HG03520 (cell line): ENCODE data around the gene COL13A1.

ENCODE experiments used
- ATAC-seq: cut with Tn5 transposase; IDR thresholded peaks from one replicate; pipeline ENCODE4 v1.9.1; 2021; ENCODE audit warnings: mild to moderate bottlenecking, moderate library complexity; ENCODE audit not compliant: unreplicated experiment

COL13A1 gene

DNA sequence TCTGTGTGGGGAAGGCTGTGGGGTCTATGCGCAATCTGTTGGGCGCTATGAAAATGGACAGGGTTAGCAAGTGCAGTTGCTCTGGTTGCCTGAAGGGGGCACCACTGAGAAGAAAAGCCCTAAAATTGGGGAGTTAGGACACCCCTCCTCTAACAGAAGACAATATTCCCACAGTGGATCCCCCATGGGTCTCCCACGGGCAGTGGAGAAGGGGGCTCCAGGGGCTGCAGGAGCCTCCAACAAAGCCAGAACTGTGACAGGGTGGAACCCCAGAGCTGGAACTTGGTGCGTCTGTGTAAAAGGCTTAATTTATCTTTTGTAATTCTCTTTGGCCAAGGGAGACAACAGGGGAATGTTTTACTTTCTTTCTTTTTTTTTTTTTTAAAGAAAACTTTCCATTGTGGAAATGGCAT lies 12.5 kb upstream of the COL13A1 start:
- ATAC-seq, result no peak

DNA sequence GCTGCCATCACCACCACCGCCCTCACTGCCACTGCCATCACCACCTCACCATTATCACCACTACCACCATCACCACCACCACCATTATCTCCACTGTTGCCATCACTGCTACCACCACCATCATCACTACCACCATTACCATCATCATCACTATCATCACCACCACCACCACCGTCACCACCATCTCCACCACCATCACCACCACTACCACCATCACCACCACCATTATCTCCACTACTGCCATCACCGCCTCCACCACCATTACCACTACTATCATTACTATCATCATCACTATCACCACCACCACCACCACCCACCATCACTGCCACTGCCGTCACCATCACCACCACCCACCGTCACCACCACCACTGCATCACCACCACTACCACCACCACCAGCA lies 9.9 kb upstream of the COL13A1 start:
- ATAC-seq, result no peak

DNA sequence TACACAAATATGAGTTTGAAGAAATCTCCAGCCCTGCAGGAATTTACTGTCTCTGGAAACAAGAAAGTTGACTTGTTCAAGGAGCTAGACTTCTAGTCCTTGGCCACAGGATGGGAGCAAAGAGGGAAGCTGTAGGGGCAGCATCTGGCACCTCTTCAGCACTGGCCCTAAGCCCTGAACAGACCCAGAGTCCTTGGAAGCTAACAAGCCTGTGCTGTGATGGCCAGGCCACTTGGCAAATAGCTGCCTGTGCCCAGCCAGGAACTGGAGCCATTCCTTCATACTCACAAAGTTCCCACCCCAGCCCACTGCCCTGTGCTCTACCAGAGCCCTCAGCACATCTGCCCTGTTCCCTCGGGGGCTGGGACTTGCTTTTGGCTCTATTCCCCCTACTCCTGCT lies 9.4 kb upstream of the COL13A1 start:
- ATAC-seq, result no peak

DNA sequence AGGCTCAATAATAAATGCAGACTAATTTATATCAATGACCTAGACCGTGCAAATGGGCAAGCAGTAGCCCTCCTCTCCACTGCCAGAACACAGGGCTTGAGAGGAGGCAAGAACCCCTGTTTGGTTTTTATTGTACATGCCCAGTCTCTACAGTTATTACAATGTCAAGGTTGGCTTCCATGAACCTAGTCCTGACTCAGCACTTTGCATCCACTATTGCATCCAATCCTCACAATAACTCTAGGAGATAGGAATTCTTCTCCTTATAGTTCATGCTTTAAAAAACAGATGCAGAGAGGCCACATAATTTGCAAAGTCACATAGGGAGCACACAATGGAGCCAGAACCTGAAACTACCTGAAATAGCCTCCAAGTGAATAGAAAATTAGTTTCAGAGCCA lies 7.0 kb upstream of the COL13A1 start:
- ATAC-seq, result no peak

DNA sequence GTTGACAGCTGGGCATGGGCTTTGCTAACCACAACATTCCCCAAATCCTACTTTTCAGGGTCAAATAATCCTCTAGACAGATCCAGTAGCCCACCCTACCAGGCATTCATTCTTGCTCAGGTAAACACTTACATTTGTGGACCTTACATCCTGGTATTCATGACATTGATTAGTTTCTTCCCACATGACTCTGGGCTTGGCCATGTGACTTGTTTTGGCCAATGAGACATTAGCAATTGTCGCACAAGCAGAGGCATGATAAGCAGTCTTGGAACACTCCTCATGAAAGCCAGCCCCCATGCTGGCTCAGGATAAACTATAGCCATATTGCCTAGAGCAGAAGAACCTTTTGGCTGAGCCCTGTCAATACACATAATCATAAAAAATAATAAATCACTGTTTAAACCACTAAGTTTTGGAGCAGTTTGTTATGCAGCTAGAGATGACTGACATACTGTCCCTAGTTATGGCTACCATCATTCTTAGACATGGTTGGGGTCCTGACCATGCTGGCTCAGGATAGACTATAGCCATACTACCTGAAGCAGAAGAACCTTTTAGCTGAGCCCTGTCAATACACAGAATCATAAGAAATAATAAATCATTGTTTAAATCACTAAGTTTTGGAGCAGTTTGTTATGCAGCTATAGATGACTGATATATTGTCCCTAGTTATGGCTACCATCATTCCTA lies 6.3 kb upstream of the COL13A1 start:
- ATAC-seq, result no peak

DNA sequence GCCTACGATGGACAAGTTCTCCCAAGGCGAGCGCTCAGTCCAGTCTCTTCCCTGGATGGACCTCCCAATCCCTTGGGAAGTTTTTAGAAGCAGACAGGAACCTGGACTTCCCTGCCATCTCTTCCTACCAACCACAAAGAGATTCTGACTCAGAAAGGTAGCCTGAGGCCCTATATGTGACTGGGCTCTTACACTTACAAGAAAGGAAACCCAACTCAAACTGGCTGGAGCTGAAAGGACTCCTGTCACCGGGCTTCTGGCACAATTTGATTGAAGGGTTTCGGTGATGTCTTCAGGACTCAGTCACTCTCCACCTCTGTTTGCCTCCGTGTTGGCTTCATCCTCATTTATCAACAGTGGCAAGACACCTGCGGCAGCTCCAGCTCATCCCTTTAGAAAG lies 3.7 kb upstream of the COL13A1 start:
- no peak for ATAC-seq

DNA sequence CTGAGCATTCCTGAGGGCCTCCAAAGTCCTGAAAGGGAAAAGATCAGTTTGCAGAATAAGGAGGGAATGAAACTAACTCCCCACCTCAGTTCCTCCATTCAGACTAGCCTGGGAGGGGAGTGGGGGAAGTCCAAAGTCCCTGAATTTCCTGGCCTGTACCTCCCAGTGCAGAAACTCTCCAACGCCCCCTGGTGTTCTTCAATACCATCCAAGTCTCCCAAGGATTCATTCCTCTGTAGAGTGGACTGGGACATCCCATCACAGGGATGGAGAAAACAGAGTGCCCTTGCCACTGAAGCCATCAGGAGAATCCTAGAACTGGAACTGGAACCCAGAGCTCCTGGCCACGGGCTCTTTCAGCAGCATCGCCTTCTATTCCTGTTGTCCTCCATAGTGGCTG lies 1.6 kb upstream of the COL13A1 start:
- ATAC-seq, result no peak

DNA sequence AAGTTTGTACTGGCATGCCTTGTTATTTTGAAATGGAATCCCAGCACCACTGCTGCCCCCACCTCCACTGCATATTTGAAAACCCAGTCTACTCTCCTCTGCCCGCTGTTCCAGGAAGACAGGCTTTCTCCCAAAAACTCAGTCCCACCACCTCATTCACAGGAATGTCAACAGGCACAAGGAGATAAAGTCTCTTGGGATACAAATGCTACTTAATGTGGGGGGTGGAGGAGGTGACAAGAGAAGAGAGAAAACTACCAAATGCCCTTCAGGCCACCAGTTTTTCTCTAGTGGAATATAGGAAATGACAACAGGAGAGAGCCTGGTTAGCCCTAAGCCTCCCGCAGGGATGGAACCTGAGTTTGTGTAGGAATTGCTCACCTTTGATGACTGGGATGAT lies 1.0 kb upstream of the COL13A1 start:
- ATAC-seq, result no peak

DNA sequence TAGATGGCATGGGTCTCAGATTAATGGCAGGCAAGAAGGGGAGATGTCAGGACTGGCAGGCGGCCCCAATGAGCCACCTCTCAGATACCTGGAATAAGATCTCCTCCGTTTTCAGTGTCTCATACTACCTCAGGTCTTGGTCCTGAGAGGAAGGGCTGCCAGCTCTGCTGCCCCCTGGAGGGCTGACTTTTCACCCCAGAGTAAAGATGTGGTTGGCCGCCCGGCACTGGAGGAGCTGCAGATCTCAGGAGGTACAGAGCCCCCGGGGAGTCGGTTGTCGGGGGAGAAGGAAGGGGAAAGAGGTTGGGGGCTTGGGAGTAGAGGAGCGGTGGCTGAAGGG lies 642 bp upstream of the COL13A1 start:
- ATAC-seq, result no peak

DNA sequence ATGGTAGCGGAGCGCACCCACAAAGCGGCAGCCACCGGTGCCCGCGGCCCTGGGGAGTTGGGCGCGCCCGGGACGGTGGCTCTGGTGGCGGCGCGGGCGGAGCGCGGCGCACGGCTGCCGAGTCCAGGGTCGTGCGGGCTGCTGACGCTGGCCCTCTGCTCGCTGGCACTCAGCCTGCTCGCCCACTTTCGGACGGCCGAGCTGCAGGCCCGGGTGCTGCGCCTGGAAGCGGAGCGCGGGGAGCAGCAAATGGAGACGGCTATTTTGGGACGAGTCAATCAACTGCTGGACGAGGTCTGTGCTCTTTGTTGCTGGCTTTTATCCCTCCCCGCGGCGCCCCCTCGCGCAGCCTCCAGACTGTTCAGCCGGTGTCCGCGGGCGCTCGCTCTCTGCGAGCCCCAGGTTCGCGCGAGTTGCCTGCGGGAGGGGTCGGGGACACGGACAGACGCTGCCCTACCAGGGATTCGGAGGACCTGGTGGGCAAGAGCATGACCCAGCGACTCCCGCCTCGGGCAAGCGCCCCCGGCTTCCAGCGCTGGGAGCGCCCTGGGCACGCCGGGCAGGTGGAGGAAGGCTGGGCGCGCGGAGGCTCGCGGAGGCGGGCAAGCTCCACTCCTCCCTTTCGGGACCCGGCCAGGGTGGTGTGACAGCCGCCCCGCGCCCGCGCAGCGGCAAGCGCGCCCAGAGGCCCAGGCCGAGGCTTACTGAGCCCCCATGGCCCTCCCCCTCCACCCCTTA lies 887 bp downstream of the COL13A1 start:
- no peak for ATAC-seq

DNA sequence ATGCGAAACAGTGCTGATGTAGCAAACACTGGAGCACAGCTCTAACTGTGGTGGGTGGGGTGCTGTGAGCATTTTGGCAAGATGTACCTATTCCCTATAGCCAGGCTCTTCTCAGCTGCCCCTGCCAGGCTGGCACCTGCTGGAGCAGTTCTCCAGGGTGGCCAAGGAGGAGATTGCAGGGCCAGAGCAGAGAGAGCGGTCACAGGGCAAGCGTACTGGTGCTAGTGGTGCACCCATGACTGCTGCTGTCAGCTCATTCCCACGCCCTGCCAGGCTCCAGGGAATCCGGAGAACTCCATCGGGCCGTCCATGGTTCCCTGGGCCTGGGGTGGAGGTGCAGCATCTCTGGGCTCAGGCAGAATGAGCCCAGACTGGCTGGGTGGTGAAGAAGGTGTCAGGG lies 2.1 kb downstream of the COL13A1 start:
- no peak for ATAC-seq

DNA sequence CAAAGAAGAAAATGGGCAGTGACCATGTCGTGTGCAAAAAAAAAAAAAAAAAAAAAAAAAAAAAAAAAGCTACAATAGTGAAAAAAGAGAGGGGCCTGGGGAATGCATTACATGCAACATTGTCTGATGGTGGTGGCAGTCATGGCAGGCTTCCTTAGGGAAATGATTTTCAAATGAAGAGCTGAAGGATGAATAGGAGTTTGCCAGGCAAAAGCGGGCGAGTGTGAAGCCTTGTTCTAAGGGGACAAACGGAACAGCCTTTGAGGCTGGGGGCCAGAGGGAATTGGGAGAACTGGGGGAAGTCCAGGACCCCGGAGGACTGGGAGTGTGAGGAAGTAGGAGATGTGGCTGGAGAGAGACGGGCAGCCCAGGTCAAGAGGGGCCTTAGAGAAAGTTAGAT lies 3.1 kb downstream of the COL13A1 start:
- ATAC-seq, result no peak

DNA sequence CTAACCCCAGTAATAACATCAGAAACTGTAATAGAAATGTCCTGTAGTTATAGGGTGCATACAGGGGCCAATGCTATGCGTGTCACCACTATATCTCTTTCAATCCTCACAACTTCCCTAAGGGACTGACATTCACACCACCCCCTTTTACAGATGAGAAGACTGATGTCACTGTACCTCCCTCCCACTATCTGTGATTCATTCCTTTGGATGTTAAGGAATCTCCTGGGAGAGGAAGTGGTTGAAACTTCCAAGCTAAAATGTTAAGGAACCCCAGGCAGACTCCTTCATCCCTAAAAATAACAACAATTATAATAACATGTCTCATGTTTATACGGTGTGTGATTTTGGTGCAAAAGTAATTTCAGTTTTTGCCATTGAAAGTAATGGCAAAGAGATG lies 5.4 kb downstream of the COL13A1 start:
- ATAC-seq, result no peak

DNA sequence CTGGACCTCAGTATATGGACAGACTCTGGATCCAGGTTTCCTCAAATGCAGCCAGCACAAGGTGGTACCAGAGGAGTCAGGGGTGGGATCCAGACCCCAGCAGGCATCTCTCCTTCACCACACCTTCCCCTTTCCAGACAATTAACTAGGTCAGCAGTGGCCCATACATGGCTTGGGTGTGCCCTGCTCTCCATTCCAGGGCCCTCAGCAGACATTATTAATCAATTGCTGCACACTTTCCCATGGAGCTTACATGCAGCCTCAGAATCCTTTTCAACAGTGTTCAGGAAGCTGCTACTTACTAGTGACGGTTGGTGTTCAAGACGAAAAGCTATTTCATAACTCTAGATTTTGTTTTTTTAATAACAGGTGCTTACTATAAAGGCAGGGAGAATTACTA lies 6.0 kb downstream of the COL13A1 start:
- ATAC-seq, result no peak

DNA sequence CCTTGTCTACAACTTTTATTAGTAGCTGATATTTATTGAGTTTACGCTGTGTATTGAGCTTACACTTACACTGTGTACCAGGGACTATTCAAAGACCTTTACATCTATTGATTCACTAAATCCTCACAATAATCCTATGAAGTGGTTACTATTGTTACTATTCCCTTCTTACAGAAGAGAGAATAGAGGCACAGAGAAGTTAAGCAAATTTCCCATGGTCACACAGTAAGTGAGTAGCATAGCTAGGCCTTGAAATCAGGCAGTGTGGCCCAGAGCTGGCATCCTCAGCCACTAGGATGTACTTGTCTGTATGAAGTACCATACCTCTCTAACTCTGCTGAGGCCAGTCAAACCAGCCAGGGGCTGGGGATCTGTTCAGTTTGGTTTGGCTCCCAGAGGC lies 7.6 kb downstream of the COL13A1 start:
- ATAC-seq, result no peak

DNA sequence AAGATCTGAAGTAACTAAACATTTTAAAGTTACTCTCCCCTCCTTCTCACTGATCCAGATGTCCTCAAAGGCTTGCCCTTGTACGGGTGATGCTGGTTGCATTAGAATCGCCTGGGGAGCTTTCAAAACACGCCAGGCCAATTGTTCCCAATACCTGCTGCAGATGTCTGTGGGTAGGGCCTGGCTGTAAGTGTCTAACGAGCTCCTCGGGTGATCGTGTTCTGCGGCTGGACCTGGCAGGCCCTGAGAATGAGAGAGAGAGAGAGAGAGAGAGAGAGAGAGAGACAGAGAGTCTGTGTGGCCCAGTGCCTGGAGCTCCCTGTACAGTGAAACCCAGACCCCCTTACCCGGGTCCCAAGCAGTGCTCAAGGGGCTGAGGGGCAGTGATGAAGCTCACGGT lies 8.4 kb downstream of the COL13A1 start:
- no peak for ATAC-seq

DNA sequence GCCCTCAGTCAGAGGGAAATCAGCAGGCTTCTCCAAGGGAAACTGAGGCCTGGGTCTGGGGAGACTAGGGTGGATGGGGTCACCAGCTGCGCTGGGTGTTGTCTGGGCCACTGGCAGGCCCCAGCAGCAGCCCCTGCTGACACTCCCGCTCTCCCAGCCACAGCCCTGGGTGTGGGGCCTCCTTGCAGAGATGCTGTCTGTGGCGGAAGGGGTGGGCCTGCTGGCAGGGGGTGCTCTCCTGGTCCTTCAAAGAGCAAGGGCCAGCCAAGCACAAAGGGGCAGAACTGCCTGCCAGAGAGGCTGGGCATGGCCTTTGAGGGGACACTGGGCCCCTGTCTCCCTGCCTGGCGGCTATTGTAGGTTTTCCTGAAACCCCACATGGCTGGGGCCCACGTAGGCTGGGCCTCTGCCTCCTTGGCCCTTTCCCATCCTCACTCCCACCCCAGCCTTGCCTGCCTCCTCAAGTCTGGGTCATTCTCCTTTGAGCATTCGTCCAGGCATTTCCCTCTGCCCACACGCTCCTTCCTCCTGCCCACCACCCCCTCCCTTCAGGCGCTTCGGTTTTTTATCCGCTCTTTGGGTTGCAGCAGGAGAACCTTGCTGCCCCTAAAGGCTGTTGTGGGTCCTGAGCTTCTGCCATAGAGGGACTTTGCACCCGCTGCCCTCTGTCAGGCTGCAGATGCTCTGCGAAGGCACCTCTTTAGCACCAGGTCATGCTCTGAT lies 9.1 kb downstream of the COL13A1 start:
- no peak for ATAC-seq

DNA sequence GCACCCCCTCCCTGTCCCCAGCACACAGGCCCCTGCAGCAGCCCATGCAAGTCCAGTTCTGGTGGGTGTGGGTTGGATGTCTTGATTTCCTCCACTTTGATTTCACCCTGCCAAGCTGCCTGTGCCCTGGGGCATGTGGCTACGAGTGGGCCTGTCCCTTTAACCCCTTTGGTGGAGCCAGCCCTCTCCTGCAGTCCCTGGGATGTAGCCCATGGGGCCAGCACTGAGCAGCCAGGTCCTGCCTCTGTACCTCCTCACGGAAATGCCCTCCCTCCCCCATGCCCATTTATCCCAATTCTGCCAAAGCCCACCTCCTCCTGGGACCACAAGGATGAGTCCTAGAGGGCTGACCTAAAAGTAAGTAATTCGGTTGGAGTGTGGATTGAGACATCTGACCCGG lies 11.9 kb downstream of the COL13A1 start:
- ATAC-seq, result no peak

DNA sequence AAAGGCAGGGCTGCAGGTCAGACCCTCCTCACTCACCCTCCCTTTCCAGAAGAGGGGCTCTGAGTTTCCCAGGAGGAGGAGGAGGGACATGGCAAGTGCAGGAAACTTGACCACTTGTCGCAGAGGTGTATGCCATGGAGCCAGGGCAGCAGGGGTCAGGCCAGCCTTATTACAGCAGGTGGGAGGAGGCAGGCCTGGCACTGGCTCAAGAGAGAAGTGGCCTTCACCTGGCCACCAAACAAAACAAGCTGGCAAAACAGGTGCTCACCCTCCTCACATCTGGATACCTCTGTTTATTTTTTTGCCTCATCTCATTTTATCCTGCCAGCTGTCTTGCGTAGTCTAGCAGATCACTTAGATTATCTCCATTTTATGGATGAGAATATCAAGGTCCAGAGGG lies 12.5 kb downstream of the COL13A1 start:
- no peak for ATAC-seq

DNA sequence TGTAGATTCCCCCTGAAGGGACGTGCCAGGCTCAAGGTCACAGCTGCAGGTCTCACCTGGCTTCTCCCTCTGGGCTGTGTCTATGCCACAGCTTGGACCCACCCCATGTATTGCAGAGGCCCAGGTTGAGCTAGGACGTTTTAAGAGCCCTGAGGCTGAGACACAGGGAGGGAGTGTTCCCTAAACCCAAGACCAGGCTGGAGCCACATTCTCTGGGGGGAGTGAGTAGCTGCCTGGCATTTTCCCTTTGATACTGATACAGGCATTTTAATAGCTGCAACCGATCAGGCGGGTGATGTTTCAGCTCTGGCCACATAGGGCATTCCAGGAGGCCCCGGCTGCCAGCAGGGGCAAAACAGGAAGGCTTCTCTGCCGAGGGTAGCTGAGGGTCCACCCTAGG lies 13.4 kb downstream of the COL13A1 start:
- no peak for ATAC-seq

DNA sequence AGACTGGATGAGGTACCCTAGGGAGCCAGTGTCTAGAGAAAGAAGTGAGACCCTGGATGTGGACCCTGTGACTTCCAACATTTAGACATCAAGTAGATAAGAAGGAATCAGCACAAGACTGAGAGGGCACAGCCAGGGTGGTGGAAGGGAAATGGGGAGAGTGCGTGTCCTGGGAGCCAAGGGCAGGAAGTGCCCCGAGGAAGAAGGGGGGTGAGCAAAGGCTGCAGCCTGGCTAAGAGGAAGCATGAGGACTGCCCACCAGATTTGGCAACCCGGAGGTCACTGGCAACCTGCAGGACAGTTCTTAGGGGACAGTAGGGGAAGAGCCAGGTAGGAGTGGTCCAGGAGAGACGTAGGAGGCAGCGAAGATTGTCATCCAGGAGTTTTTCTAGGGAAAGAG lies 14.8 kb downstream of the COL13A1 start:
- ATAC-seq, result no peak

DNA sequence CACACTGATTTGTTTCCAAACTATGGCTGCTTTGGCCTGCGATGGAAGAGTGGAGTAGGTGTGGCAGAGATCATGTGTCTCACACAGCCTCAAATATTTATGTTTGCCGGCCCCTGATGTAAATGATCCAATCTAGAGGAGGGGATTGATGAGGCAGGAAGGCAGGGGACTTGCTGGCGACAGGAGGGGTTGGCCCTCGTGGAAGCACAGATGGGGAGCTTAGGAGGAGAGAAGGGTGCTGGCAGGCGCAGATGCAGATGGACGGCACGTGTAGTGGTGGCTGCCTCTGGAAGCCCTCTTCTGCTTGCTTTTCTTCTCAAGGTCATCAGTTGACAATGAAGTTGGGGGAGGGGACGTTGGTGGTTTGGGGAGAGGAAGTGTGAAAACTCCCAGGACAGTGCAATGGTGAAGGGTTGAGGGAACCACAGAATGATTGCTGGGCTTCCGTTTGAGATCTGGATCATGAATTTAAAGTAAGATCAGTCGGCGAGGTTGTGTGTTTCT lies 15.4 kb downstream of the COL13A1 start:
- no peak for ATAC-seq
